COR-L47 (cell line): ENCODE data around the gene EXOC4.
"Not testable (repeated sequence)": the region's sequence is repeated elsewhere in the genome, so short reads cannot be mapped to it uniquely, and the experiment has no call there.

Experiments
- DNase-seq: peaks from one replicate; lab custom pipeline; 2025; lab: John Stamatoyannopoulos, UW

EXOC4 gene

GRCh38 chr7:133985300-133985699 is 732.4 kb downstream of the EXOC4 start:
- no peak for DNase-seq

DNA sequence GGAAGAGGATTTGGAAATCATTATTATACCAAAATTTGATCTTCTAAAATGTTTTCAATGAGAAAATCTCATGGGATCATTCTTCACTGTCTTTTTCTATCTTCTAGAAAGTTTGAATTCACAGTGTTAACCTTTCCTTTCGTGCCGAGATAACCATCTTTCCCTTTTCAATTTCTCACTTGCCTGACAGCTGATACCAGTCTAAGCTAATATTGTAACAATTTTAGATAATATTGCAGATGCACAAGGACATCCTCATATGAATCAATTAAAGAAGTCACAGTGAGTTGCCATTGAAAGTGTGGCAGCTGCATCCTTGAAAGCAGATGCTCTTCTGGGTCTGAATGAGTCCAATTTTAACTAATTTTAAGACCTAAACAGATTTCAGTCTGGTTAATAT is 734.7 kb downstream of the EXOC4 start:
- DNase-seq, result no peak

GRCh38 chr7:133993547-133993946 is 740.7 kb downstream of the EXOC4 start:
- DNase-seq, result no peak

GRCh38 chr7:133994100-133994499 is 741.2 kb downstream of the EXOC4 start:
- DNase-seq, result not testable (repeated sequence)

DNA sequence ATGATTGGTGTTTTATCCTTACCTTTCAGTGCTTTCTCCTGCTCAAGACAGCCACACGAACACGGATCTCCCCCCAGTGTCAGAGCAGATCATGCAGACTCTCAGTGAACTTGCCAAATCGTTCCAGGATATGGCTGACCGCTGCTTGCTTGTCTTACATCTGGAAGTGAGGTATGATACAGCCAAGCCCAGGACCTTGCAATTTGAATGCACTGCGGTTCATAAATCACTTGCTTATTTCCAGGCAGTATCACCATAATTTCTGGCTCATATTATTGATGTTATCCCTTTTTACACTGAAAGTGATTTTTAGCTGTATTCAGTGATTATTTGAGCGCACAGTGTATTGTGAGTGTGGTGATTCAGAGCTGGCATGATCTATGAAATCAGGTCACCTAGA is 744.6 kb downstream of the EXOC4 start:
- no peak for DNase-seq

DNA sequence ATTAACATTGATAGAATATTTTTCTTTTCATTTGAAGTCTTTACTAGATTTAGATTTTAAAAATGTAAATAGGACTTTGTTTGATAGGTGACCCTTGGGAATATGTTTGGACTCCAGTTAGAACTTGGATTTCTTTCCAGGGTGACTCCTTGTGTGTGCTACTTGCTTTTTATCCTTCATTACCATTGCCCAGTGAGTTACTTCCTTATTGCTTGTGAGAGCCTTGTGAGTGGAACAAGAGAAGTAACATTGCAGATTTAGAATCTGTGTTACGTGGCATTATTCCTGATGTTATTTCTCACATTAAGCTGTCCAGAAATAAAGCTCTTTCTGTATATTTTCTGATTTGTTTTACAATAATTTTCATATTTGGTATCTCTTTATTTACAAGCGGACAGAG is 746.3 kb downstream of the EXOC4 start:
- DNase-seq, result no peak

GRCh38 chr7:134004829-134005505 is 752.1 kb downstream of the EXOC4 start:
- DNase-seq, result no peak

DNA sequence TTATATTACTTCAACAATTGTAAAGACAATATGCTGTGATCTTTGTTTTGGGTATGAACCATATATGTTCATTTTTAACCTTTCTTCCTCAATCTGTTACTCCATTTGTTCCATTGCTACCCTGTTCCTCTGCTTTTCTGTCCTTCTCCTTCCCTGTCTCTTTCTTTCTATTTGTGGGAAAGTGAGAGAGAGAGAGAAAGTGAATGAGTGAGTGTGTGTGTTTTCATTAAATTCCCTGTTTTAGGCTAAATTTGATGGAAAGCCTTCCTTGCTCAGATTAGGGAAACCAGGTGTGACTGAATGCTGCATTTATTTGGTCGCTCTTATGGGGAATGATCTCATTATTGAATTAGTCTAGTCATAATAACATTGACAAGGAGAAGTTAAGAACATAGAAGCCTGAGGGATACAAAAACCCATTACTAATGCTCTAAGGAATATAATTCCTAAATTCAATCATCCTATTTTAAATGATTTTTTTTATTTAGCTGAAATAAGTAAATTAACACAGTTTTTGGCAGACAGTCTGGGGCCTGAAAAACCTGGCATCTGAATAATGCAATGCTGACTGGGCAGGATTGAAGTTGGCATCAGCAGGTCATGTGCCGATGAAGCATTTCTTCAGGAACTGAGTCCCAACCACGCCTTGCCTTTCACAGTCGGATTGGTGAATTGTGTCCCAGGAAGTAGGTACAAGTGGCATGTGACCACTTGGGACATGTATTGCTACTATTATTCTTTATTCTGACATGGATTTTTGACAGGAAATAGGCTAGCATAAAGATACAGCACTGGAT is 756.6 kb downstream of the EXOC4 start:
- DNase-seq, result no peak

- no peak for DNase-seq
These were observed 760.4 kb downstream of the EXOC4 start for GRCh38 chr7:134013249-134013648.

DNA sequence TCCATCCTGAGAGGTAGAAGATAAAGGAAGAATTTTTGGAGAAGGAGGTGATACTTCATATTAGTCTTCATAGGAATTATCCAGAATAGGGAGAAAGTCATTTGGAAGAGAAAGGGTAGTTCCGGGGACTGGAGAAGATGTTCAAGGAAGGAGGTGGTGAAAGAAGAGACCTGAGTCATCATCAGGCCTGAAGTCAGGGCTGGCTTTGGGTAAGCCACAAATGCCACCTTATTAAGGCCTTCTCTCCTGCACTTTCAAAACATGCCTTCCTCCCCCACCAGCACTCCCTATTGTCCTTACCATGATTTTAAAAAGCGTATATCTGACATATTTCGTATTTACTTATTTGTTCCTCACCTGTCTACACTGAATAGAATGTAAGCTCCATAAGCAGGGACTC is 762.1 kb downstream of the EXOC4 start:
- no peak for DNase-seq

DNA sequence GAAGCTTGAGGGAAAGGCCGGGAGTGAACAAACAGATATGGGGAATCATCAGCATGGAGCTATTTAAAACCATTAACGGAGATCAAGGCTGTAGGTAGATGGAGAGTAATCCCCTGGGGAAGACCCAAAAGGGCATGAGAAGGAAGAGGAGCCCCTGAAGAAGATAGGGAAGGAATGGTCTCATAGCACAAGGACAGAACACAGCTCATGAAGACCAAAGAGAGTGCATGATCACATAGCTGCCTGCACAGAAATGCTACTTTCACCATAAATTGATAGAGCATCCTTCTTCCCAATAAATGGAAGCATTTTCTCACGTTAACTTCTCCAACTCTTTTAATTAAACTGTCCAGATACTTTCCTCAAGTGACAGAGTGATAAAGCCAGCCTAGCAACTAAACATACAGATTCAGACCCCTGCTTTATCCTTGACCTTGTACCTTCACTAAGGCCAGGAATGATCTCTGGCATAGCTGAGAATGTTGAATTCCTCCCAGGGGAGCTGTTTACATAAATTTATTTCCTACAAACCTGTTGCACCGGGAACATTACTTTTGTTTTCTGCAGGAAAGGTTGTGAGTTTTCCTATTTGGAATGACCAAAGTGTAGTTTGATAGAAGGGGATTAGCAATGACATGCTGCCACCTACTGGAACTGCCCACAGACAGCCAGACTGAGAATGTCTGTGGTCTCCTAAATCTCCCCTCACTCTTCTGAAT is 763.5 kb downstream of the EXOC4 start:
- DNase-seq, result peak; percentile 25

DNA sequence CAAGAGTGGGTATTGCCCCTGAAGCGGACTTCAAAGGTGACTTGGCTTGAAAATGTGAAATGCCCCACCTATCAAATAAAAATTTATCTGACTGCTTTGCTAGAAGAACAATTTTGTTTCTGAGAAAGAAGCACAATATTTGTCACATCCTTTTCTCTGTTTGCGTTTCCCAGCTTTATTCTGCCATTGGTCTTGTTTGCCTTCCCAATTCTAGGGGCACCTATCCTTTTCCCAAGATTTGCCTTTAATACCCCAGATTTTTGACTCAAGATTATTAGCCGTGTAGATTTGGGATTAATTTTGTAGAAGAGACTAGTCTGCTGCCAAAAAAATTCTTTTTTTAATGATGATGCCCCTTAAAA is 764.0 kb downstream of the EXOC4 start:
- no peak for DNase-seq

DNA sequence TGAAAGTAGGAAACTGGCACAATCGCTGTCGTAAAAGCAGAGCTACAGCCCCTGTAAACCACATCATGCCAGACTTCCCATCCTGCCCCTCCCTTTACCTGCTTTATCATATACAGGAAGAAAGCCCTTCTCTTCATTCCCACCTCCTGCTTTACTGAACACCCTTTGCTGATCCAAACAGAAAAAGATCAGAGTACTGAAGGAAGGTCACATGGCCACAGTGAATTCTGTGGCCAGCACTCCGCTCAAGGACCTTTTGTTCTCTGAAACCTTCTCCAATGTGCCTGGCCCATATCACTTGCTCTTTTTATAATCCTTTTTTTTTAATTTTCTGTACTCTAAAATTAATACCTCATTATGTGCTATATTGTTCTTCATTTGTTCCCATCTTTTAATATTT is 765.4 kb downstream of the EXOC4 start:
- no peak for DNase-seq

DNA sequence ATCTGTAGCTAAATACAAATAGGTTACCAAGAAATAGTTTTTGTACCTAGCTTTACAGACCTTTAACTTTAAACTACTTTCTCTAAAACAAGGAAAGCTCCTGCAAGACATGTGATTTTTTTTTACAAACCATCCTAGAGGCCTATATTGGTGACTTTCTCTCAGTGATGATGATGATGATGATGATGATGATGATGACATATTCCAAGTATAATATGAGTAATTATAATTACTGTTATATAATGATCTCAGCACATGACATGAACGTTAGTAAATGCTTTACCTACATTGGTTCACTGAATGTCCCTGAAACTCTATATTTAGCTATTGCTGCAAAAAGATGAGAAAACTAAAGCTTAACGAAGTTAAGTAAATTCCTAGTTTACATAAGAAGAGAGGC is 766.4 kb downstream of the EXOC4 start:
- no peak for DNase-seq

GRCh38 chr7:134021836-134022235 is 769.0 kb downstream of the EXOC4 start:
- peak; percentile 20 for DNase-seq

GRCh38 chr7:134022286-134022911 is 769.5 kb downstream of the EXOC4 start:
- peak; percentile 34 for DNase-seq

- DNase-seq, result peak; percentile 7
These were observed 771.9 kb downstream of the EXOC4 start for GRCh38 chr7:134024739-134025138.

GRCh38 chr7:134028853-134029252 is 776.0 kb downstream of the EXOC4 start:
- no peak for DNase-seq

DNA sequence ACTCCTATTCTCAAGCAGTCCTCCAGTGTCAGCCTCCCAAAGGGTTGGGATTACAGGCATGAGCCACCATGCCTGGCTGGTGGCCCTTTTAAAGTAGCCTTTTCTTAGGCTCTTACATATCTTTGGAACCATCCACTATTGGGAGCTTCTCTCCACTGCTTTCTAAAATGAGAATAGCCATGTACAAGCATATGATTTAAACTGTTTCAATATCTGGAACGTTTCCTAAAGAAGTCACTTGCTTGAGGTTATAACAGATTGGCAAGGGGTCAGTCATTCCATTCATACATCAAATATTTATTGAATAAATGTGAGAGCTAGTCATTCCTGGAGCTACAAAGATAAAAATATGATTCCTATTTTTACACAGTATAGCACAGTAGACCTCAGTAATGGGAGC is 776.9 kb downstream of the EXOC4 start:
- no peak for DNase-seq

GRCh38 chr7:134030460-134030865 is 777.6 kb downstream of the EXOC4 start:
- no peak for DNase-seq

- DNase-seq, result no peak
These were observed 779.1 kb downstream of the EXOC4 start for GRCh38 chr7:134031835-134032617.

- no peak for DNase-seq
These were observed 781.8 kb downstream of the EXOC4 start for GRCh38 chr7:134034652-134035051.
